CD4-positive, alpha-beta T cell (primary cell): ENCODE data around the gene CST6. TPM values are rescaled to one million over a fixed set of nuclear protein-coding genes. Genes with fewer than 3 reads are reported as not detected.

ENCODE experiments used
- ATAC-seq: fragments of 200-7000 bp; cut with Tn5 transposase; one replicate; pipeline ENCODE4 v1.10.0; 2022; ENCODE audit warnings: mild to moderate bottlenecking; ENCODE audit not compliant: poor library complexity
- CTCF ChIA-PET: fragments of 350-600 bp; sonication (Branson Sonifier 250); formaldehyde crosslinking; loops from one replicate; lab custom pipeline; 2021; ENCODE audit warnings: antibody characterized with exemption, inconsistent platforms; lab: Charles Lee
- POLR2A ChIA-PET: fragments of 350-600 bp; sonication (Branson Sonifier 250); formaldehyde crosslinking; loops from one replicate; lab custom pipeline; 2021; ENCODE audit warnings: antibody characterized with exemption, inconsistent platforms; lab: Charles Lee
- DNase-seq, 14 experiments: peaks; one replicate each; pipeline ENCODE4 v3.0.0-alpha.2; 2013 to 2020; ENCODE audit warnings: mixed read lengths in 2 of 14
- H3K27ac ChIP-seq, 2 donors: one replicate each; pipeline versions ENCODE4 v1.5.1 to v1.7.0; 2013; ENCODE audit warnings: low read length in 2 of 2, low read depth in 1 of 2, mild to moderate bottlenecking in 1 of 2
- H3K27me3 ChIP-seq, 2 experiments: 1 replicate in 1 of 2; 2 replicates in 1 of 2; pipeline versions ENCODE4 v1.6.1 to v1.7.0; 2013; ENCODE audit warnings: low read length in 2 of 2, control low read depth in 1 of 2, mild to moderate bottlenecking in 1 of 2, moderate library complexity in 1 of 2; ENCODE audit not compliant: insufficient read depth in 2 of 2, control insufficient read depth in 1 of 2
- H3K36me3 ChIP-seq: one replicate; pipeline ENCODE4 v1.6.1; 2013; ENCODE audit warnings: low read length, control low read depth; ENCODE audit not compliant: insufficient read depth
- H3K4me1 ChIP-seq: one replicate; pipeline ENCODE4 v1.6.1; 2013; ENCODE audit warnings: low read length, control low read depth; ENCODE audit not compliant: insufficient read depth
- H3K4me3 ChIP-seq: one replicate; pipeline ENCODE4 v1.5.1; 2013; ENCODE audit warnings: mild to moderate bottlenecking, low read length, moderate library complexity
- H3K9me3 ChIP-seq, 2 experiments: 1 replicate in 1 of 2; 2 replicates in 1 of 2; pipeline versions ENCODE4 v1.6.1 to v1.7.0; 2013; ENCODE audit warnings: low read length in 2 of 2, mild to moderate bottlenecking in 2 of 2, control low read depth in 1 of 2, moderate library complexity in 1 of 2; ENCODE audit not compliant: control insufficient read depth in 1 of 2, insufficient read depth in 1 of 2
- H3K27ac Mint-ChIP-seq: one replicate; pipeline ENCODE4 v1.8.0; 2020; ENCODE audit warnings: mixed read lengths
- H3K27me3 Mint-ChIP-seq: one replicate; pipeline ENCODE4 v1.8.0; 2021; ENCODE audit warnings: mixed read lengths
- H3K36me3 Mint-ChIP-seq: one replicate; pipeline ENCODE4 v1.8.0; 2021; ENCODE audit warnings: low read depth, mixed read lengths
- H3K4me1 Mint-ChIP-seq: one replicate; pipeline ENCODE4 v1.8.0; 2021; ENCODE audit warnings: low read depth, mixed read lengths
- H3K4me3 Mint-ChIP-seq: one replicate; pipeline ENCODE4 v1.8.0; 2020; ENCODE audit warnings: mild to moderate bottlenecking, mixed read lengths
- H3K9me3 Mint-ChIP-seq: one replicate; pipeline ENCODE4 v1.8.0; 2020; ENCODE audit warnings: mixed read lengths
- CTCF ChIP-seq: fragments of 200-600 bp; IDR thresholded peaks from one replicate; pipeline ENCODE4 v1.8.0; 2022; ENCODE audit warnings: antibody characterized with exemption, mild to moderate bottlenecking
- intact Hi-C, 2 experiments: fragments of 100-400 bp; cut with DNase I in 1 of 2; cut with micrococcal nuclease in 1 of 2; formaldehyde crosslinking; loops; one replicate each; pipeline versions ENCODE4 v1.15.1 to v1.9.0; 2023 to 2025; cut with DNase I, micrococcal nuclease
- total RNA-seq, 174 experiments: library from RNA in 2 of 174; stranded (reverse) in 2 of 174; gene quantifications; one replicate each; pipeline ENCODE4 v1.2.3 and lab custom pipeline; 2021 to 2026

The CST6 gene
- total RNA-seq, 2 experiments from 2014 or later, result not detected

DNA sequence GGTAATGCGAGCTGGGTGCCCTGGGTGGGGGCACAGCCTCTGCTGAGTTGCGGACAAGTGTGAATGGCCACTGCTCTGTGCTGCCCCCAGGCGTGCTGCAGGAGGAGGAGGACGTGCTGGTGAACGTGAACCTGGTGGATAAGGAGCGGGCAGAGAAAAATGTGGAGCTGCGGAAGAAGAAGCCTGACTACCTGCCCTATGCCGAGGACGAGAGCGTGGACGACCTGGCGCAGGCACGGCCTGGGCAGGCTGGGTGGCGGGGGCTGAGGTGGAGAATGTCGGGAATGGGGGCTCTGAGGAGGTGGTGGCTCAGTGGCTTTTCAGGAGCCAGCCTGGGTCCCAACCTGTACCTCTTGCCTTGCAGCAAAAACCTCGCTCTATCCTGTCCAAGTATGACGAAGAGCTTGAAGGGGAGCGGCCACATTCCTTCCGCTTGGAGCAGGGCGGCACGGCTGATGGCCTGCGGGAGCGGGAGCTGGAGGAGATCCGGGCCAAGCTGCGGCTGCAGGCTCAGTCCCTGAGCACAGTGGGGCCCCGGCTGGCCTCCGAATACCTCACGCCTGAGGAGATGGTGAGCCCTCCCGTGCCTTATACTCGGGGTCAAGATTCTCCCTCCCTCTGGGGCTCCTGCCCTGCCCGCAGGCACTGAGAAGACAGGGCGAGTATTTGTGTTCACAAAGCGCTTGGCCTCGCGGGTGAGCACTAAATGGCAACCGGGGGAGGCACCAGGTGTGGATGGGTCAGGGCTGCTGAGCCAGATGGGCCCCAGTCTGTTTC, 45.6 kb upstream of the CST6 start:
- CTCF ChIA-PET, result interaction anchor here (1.5 kb wide), 1 partner anchor 82 kb away, joined by 4 read pairs; no protein-coding TSS in a partner anchor
- no peak overlapping the region for H3K27ac Mint-ChIP-seq
- intact Hi-C loops, result no loop called here

GRCh38 chr11:65967329-65967934, 44.4 kb upstream of the CST6 start:
- DNase-seq, result no peak
- H3K36me3 ChIP-seq, result peaks cover 78% of the 10 kb centered on the region
- POLR2A ChIA-PET, result no interaction called here
- Mint-ChIP-seq H3K9me3 (no peaks in the 10 kb centered on the region), H3K27ac (no peak overlapping the region), H3K4me3 (no peak overlapping the region), H3K36me3 (peaks cover 92% of the 10 kb centered on the region), H3K27me3 (no peaks in the 10 kb centered on the region), H3K4me1 (peaks cover 21% of the 10 kb centered on the region)
- no peaks in the 10 kb centered on the region for H3K27me3 ChIP-seq
- CTCF ChIA-PET, result interaction anchor here (0.7 kb wide), 1 partner anchor 106 kb away, joined by 4 read pairs; no protein-coding TSS in a partner anchor
- intact Hi-C loops, result no loop called here
- ATAC-seq, result no peak
- peaks cover 20% of the 10 kb centered on the region for H3K4me1 ChIP-seq
- TF ChIP-seq CTCF, result no peak
- no peak overlapping the region for H3K4me3 ChIP-seq
- H3K9me3 ChIP-seq, result no peaks in the 10 kb centered on the region
- H3K27ac ChIP-seq, result no peak overlapping the region

More for the DNA sequence above, 45.6 kb upstream of the CST6 start:
- Histone ChIP-seq H3K27me3 (no peaks in the 10 kb centered on the region), H3K9me3 (no peaks in the 10 kb centered on the region), H3K4me3 (no peak overlapping the region), H3K36me3 (peaks cover 70% of the 10 kb centered on the region), H3K27ac (no peak overlapping the region), H3K4me1 (peaks cover 25% of the 10 kb centered on the region)
- Mint-ChIP-seq H3K4me3 (no peak overlapping the region), H3K27me3 (no peaks in the 10 kb centered on the region), H3K4me1 (peaks cover 31% of the 10 kb centered on the region), H3K9me3 (no peaks in the 10 kb centered on the region), H3K36me3 (peaks cover 93% of the 10 kb centered on the region)
- DNase-seq (no peak), ATAC-seq (no peak)
- POLR2A ChIA-PET, result no interaction called here
- TF ChIP-seq CTCF, result no peak

DNA sequence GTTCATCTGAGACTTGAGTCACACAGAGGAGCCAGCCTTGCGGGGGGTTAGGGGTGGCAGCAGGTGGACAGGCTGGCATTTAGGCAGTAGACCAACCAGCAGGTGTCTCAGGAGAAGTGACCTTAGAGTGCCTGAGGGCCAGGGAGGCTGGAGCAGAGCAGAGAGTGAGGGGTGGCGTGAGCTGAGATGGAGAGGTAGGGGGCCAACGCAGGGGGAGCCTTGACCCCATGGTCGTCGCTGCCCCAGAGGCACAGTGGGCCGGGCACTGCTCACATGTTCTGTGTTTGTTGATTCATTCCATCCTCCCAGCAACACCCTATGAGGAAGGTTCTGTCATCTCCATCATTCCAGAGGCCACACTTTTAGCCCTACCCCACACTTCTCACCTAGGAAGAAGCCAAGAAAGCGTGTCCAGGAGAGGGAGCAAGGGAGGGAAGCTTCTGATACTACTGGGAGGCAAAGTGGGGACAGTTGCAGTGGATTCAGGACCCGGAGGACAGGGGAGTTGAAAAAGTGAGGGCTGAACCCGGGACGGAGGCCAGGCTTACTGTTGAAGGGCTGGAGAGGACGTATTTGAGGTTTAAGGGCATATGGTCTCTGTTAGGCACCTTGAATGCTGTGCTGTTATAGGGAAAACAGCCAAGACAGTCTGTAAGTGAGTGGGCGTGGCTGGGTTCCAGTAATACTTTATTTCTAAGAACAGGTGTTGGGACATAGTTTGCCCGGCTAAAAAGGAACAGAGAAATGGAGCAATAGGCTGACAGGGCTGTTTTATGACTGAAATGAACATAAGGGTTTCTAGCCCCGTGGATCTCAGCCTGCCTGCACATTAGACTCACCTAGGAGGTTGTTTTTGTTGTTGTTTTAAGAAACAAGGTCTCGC, 43.0 kb upstream of the CST6 start:
- no peak overlapping the region for H3K27ac Mint-ChIP-seq
- peaks cover 9% of the 10 kb centered on the region for H3K4me1 Mint-ChIP-seq
- H3K4me3 Mint-ChIP-seq, result no peak overlapping the region
- no peak for TF ChIP-seq CTCF
- H3K27me3 Mint-ChIP-seq, result no peaks in the 10 kb centered on the region
- peaks cover 85% of the 10 kb centered on the region for H3K36me3 ChIP-seq
- no peak overlapping the region for H3K4me3 ChIP-seq
- no peaks in the 10 kb centered on the region for H3K9me3 ChIP-seq
- peaks cover 5% of the 10 kb centered on the region for H3K4me1 ChIP-seq
- POLR2A ChIA-PET, result no interaction called here
- DNase-seq (no peak), ATAC-seq (no peak)
- H3K27me3 ChIP-seq, result no peaks in the 10 kb centered on the region
- CTCF ChIA-PET, result no interaction called here
- H3K9me3 Mint-ChIP-seq, result no peaks in the 10 kb centered on the region
- no peak overlapping the region for H3K27ac ChIP-seq
- intact Hi-C loops, result no loop called here
- H3K36me3 Mint-ChIP-seq, result peaks cover 91% of the 10 kb centered on the region
